SU-DHL-6 (cell line): ENCODE results near the gene SPINK13.

ENCODE experiments used
- H2AFZ ChIP-seq: fragments of 200-600 bp; sonication (generic); 2 replicates; pipeline ENCODE4 v1.6.1; 2014; ENCODE audit warnings: low read depth, mild to moderate bottlenecking, moderate library complexity, mixed read lengths, antibody characterized with exemption, low read length; ENCODE audit not compliant: severe bottlenecking
- H3F3A ChIP-seq: fragments of 200-600 bp; shearing (Covaris generic); 2 replicates; pipeline ENCODE4 v1.6.0; 2016; ENCODE audit warnings: antibody characterized with exemption, mild to moderate bottlenecking; ENCODE audit not compliant: insufficient read depth
- H3K27ac ChIP-seq: fragments of 200-600 bp; sonication (generic); 2 replicates; pipeline ENCODE4 v1.5.1; 2016; ENCODE audit warnings: low read depth, mild to moderate bottlenecking, low read length, moderate library complexity, mixed read lengths
- H3K27me3 ChIP-seq: fragments of 200-600 bp; sonication (generic), shearing (Covaris generic); 2 replicates; pipeline ENCODE4 v1.6.0; 2014; ENCODE audit warnings: mild to moderate bottlenecking, low read length
- H3K36me3 ChIP-seq: fragments of 200-600 bp; sonication (generic); 2 replicates; pipeline ENCODE4 v1.6.1; 2014; ENCODE audit warnings: mild to moderate bottlenecking, low read length, mixed read lengths
- H3K4me2 ChIP-seq: fragments of 300-600, 200-600 bp; shearing (Covaris generic), sonication (generic); 2 replicates; pipeline ENCODE4 v1.6.0; 2014; ENCODE audit warnings: low read length, low read depth, mild to moderate bottlenecking; ENCODE audit not compliant: poor library complexity, severe bottlenecking
- H3K4me3 ChIP-seq: fragments of 200-600 bp; sonication (generic); 2 replicates; pipeline ENCODE4 v1.5.1; 2014; ENCODE audit warnings: antibody characterized with exemption, low read length, mild to moderate bottlenecking, mixed read lengths; ENCODE audit not compliant: insufficient read depth, poor library complexity, severe bottlenecking
- H3K79me2 ChIP-seq: fragments of 200-600 bp; sonication (generic); 2 replicates; pipeline ENCODE4 v1.6.1; 2014; ENCODE audit warnings: mild to moderate bottlenecking, low read length, moderate library complexity; ENCODE audit not compliant: insufficient read depth
- H3K9ac ChIP-seq: fragments of 200-600 bp; sonication (generic); 2 replicates; pipeline ENCODE4 v1.7.0; 2014; ENCODE audit warnings: mild to moderate bottlenecking, low read length
- H3K9me2 ChIP-seq: fragments of 200-600 bp; sonication (generic); replicated peaks from 2 replicates; pipeline ENCODE4 v1.6.1; 2014; ENCODE audit warnings: low read length; ENCODE audit not compliant: insufficient read depth
- H3K9me3 ChIP-seq: fragments of 200-600 bp; sonication (generic); 2 replicates; pipeline ENCODE4 v1.6.1; 2014; ENCODE audit warnings: low read length, mixed read lengths; ENCODE audit not compliant: insufficient read depth
- H4K20me1 ChIP-seq: fragments of 200-600 bp; sonication (generic); 2 replicates; pipeline ENCODE4 v1.6.1; 2014; ENCODE audit warnings: low read depth, mild to moderate bottlenecking, antibody characterized with exemption, low read length, moderate library complexity, mixed read lengths
- EZH2phosphoT487 ChIP-seq: fragments of 200-600 bp; sonication (generic), shearing (Covaris generic); conservative IDR thresholded peaks from 2 replicates; pipeline ENCODE4 v1.6.1; 2018; ENCODE audit warnings: mild to moderate bottlenecking, antibody characterized with exemption, low read length, moderate library complexity, mixed read lengths
- TF ChIP-seq, protein P1 (sequence below): fragments of 200-600 bp; sonication (generic); IDR thresholded peaks from one replicate; pipeline ENCODE4 v1.5.1; 2017; ENCODE audit warnings: antibody characterized with exemption, mild to moderate bottlenecking, low read length, moderate library complexity; ENCODE audit not compliant: insufficient read depth, poor library complexity, severe bottlenecking

Gene SPINK13, protein sequence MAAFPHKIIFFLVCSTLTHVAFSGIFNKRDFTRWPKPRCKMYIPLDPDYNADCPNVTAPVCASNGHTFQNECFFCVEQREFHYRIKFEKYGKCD

DNA sequence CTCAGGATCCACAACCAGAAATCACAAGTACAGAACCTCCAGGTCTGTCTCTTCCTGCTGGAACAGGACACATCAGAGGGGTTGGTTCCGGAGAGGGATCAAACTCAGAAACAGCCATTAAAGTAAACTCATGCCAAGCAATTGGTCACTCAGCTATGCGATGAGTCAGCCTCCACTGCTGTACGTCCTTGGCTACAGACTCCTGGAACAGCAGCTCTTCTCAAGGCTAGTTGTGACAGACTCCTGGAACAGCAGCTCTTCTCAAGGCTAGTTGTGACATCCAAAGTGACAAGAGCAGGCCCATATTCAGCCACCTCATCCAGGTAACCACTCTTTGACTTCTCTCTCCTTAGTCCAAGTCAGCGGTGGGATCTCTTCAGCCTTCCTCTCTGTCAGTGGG is at the start of gene SPINK13:
SPINK13 (plus strand) TSS at position 229 of the 400 bp plus-strand sequence. CDS start 1,279 bp downstream, outside the sequence.
- no peaks in the 10 kb centered on the region for H3K27me3 ChIP-seq
- no peaks in the 10 kb centered on the region for H3K79me2 ChIP-seq
- no peak within 1 kb of the TSS for H2AFZ ChIP-seq
- no peaks in the 10 kb centered on the region for H4K20me1 ChIP-seq
- no peak within 1 kb of the TSS for H3K4me3 ChIP-seq
- H3K9me3 ChIP-seq = no peaks in the 10 kb centered on the region
- no peak within 1 kb of the TSS for H3K27ac ChIP-seq
- H3K36me3 ChIP-seq = no peaks in the 10 kb centered on the region
- H3F3A ChIP-seq = no peaks in the 10 kb centered on the region
- TF ChIP-seq, protein P1, sequence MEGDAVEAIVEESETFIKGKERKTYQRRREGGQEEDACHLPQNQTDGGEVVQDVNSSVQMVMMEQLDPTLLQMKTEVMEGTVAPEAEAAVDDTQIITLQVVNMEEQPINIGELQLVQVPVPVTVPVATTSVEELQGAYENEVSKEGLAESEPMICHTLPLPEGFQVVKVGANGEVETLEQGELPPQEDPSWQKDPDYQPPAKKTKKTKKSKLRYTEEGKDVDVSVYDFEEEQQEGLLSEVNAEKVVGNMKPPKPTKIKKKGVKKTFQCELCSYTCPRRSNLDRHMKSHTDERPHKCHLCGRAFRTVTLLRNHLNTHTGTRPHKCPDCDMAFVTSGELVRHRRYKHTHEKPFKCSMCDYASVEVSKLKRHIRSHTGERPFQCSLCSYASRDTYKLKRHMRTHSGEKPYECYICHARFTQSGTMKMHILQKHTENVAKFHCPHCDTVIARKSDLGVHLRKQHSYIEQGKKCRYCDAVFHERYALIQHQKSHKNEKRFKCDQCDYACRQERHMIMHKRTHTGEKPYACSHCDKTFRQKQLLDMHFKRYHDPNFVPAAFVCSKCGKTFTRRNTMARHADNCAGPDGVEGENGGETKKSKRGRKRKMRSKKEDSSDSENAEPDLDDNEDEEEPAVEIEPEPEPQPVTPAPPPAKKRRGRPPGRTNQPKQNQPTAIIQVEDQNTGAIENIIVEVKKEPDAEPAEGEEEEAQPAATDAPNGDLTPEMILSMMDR = no peak
- TF ChIP-seq EZH2phosphoT487 = no peak
- no peak within 1 kb of the TSS for H3K9ac ChIP-seq
- no peak within 1 kb of the TSS for H3K4me2 ChIP-seq
- H3K9me2 ChIP-seq = no peaks in the 10 kb centered on the region

DNA sequence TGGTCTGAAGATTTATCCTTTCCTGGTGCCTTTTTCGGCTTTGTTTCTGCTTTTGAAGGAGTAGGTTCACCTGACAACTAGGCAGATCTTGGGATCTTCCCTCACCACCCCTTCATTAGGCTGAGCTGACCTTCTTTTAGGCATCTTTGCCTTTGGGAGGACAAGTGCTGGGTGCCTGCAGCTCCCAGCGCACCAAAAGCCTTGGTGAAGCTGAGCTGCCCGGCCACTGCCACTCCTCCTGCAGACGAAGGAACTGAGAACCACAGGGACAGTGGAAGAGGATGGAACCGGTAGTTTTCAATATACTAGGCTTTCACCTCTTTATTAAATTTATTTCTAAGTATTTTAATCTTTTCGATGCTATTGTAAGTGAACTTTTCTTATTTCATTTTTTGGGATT is 47.1 kb upstream of the SPINK13 start:
- no peak overlapping the region for H3K9ac ChIP-seq

DNA sequence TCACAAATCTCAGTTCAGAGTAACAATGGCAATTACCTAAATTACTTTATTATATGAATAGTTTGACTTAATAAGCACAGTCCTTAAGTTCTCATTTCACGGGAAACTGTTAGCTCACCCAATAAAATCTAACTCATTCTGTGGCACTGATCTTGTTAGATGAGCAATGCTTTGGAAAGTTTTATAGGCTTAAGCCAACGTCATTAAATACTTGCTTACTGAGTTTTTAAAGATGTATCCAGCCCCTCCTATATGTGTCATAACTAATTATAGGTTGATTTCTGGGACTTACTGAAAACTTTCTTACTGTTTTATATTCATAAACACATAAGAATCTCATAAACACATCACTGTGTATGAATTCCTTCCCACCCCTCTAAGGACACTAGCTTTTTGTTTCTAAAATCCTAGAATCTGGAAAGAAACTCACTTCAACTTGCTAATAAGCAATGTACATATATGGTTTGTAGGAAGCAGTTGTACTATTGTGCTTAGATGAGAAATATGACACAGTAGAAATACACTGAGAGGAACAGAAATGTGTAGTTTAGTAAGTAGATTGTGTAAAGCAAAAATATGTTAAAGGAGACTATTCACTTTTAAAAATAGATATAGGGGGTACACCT is 44.4 kb upstream of the SPINK13 start:
- TF ChIP-seq EZH2phosphoT487 = no peak
- TF ChIP-seq, protein P1 = no peak
- Histone ChIP-seq H3K9me3 (no peaks in the 10 kb centered on the region), H3K79me2 (no peaks in the 10 kb centered on the region), H2AFZ (no peak overlapping the region), H3K27ac (no peak overlapping the region), H3F3A (no peaks in the 10 kb centered on the region), H3K4me2 (no peak overlapping the region), H3K9me2 (no peaks in the 10 kb centered on the region), H4K20me1 (no peaks in the 10 kb centered on the region), H3K27me3 (no peaks in the 10 kb centered on the region), H3K4me3 (no peak overlapping the region), H3K36me3 (no peaks in the 10 kb centered on the region), H3K9ac (no peak overlapping the region)

More for the DNA sequence above, 47.1 kb upstream of the SPINK13 start:
- no peak overlapping the region for H3K4me3 ChIP-seq
- no peaks in the 10 kb centered on the region for H3K9me3 ChIP-seq
- no peak for TF ChIP-seq EZH2phosphoT487
- TF ChIP-seq, protein P1 = no peak
- no peaks in the 10 kb centered on the region for H3K9me2 ChIP-seq
- no peak overlapping the region for H3K4me2 ChIP-seq
- no peaks in the 10 kb centered on the region for H3K36me3 ChIP-seq
- H4K20me1 ChIP-seq = no peaks in the 10 kb centered on the region
- H2AFZ ChIP-seq = no peak overlapping the region
- H3K79me2 ChIP-seq = no peaks in the 10 kb centered on the region
- H3K27me3 ChIP-seq = no peaks in the 10 kb centered on the region
- no peak overlapping the region for H3K27ac ChIP-seq
- H3F3A ChIP-seq = no peaks in the 10 kb centered on the region
